T-helper 2 cell treated with Interferon-gamma antibody and Interleukin-4, amounts not matched to agents 5 μg/mL and 100 μg/mL, for 36 hours (primary cell): ENCODE results near the gene C15orf39.

Source experiments
- DNase-seq: peaks from one replicate; pipeline ENCODE4 v3.0.0; 2021; ENCODE audit warnings: low spot score
- H3K27ac Mint-ChIP-seq: one replicate; pipeline ENCODE4 v1.8.0; 2021; ENCODE audit warnings: mild to moderate bottlenecking, mixed read lengths
- H3K27me3 Mint-ChIP-seq: one replicate; pipeline ENCODE4 v1.8.0; 2021; ENCODE audit warnings: low read depth, mixed read lengths
- H3K36me3 Mint-ChIP-seq: one replicate; pipeline ENCODE4 v1.8.0; 2021; ENCODE audit warnings: low read depth, mixed read lengths
- H3K4me1 Mint-ChIP-seq: one replicate; pipeline ENCODE4 v1.8.0; 2021; ENCODE audit warnings: low read depth, mixed read lengths
- H3K4me3 Mint-ChIP-seq: one replicate; pipeline ENCODE4 v1.8.0; 2022; ENCODE audit warnings: mild to moderate bottlenecking, moderate library complexity, mixed read lengths
- H3K9me3 Mint-ChIP-seq: one replicate; pipeline ENCODE4 v1.8.0; 2021; ENCODE audit warnings: mixed read lengths

C15orf39 gene

DNA sequence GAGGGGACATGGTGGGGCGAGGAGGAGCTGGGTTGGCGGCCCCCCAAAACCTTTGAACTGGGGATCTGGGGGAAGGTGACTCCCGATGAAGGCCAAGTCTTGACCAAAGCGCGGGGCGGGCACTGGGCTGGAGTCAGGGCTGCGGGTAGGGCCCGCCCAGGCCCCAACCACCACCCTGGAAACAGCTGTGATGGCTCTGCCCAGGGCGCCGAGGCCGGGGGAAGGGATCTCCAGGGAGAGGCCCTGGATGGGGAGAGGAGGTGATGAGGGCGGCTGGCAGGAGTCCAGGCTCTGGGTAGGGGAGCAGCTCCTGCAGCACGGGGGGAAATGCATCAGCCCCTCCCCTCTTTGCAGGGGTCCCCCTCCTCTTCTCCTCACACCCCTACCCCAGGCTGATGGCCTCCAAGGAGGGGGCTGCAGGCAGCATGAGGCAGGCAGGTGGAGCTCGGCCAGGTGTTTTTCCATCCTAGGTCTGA is 5.9 kb upstream of the C15orf39 start:
- no peaks in the 10 kb centered on the region for H3K27me3 Mint-ChIP-seq
- peaks cover 30% of the 10 kb centered on the region for H3K4me1 Mint-ChIP-seq
- H3K36me3 Mint-ChIP-seq, result peaks cover 5% of the 10 kb centered on the region
- no peak overlapping the region for H3K27ac Mint-ChIP-seq
- H3K4me3 Mint-ChIP-seq, result no peak overlapping the region
- peaks cover 1% of the 10 kb centered on the region for H3K9me3 Mint-ChIP-seq
- DNase-seq, result no peak

DNA sequence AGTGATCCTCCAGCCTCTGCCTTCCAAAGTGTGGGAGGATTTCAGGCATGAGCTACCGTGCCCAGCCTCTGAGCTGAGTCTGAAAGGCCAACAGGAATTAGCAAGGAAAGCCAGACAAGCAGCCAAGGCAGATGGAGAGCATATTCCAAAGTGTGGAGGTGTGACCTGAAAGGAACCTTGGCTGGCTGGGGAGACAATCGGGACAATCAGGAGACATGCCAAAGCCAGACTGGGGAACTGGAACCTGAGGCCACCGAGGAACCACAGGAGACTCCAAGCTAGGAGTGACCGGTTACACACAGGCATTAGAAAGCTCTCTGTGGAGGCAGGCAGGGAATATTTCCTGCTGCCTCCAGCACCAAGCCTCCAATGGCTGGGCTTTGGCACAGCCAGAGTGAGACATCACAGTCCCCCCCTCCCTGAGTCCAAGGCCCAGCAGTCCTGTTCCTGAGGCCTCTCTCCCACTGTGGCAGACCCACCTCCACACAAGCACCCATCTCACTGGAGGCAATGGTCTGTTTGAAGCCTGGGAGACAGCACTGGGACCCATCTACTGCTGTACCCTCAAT is 4.5 kb upstream of the C15orf39 start:
- no peak for DNase-seq
- Mint-ChIP-seq H3K27ac (no peak overlapping the region), H3K9me3 (no peaks in the 10 kb centered on the region), H3K36me3 (peaks cover 4% of the 10 kb centered on the region), H3K4me1 (peaks cover 34% of the 10 kb centered on the region), H3K27me3 (no peaks in the 10 kb centered on the region), H3K4me3 (no peak overlapping the region)

DNA sequence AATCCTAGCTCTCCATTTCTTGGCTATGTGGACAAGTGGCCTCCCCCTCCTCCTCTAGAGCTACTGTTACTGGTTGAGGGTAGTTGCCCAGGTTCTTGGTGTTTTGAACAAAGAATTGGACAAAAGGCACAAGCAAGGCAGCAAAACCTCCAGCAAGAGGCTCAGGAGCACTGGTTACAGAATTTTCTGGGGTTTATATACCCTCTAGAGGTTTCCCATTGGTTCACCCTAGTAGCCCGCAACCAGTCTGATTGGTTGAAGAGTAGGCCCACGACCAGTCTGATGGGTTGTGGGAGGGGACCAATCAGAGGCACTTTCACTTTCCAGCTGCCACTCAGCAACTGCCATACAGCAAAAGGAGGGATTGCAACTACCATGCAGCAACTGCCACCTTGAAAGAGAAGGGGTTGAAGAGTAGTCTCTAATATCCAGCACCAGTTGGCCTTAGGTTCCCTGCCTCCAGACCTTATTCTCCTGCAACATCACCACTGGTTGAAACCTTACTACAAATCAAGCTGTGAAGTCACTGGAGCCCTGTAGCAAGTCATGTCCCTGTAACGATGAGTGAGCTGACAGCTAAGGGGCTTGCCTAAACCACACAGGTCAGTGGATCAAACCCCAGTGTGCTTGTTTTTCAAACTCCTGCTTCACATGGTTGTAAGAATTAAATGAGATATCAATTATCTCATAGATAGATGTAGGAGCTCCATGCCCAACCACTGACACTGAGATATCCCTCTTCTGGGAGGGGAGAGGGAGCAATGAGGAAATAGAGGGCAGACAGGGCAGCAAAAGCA is 2.9 kb upstream of the C15orf39 start:
- H3K4me3 Mint-ChIP-seq, result peak overlapping the region; percentile 95
- peaks cover 15% of the 10 kb centered on the region for H3K36me3 Mint-ChIP-seq
- DNase-seq, result peak; percentile 76
- no peaks in the 10 kb centered on the region for H3K27me3 Mint-ChIP-seq
- H3K4me1 Mint-ChIP-seq, result peaks cover 36% of the 10 kb centered on the region
- H3K9me3 Mint-ChIP-seq, result no peaks in the 10 kb centered on the region
- peak overlapping the region; percentile 88 for H3K27ac Mint-ChIP-seq

DNA sequence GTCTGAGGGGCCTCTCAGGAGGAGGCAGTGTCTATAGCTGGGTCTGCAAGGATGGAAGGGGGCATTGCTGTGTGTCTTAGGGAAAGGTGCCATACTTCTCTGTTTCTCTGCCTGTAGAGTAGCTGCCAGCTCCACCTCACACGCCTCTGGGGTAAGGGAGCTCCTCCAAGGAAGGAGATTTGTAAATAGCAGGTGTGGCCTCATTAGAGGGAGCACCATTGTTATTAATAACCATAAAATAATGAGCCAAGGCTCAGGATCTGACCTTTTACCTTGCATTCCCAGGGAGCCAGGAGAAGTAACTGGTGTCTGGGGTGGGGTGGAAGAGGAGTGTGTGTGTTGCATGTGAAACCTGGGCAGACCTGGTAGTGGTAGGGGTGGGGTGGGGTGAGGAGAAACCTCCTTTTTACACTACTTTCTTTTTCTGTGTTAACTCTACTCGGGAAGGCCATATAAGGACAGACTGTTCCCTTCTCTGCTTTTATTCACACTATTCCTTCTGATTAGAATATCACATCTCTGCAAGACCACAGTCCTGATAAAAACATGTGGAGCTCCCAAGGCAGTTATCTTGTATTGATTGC is 2.2 kb upstream of the C15orf39 start:
- peak overlapping the region; percentile 88 for H3K27ac Mint-ChIP-seq
- peak overlapping the region; percentile 95 for H3K4me3 Mint-ChIP-seq
- no peaks in the 10 kb centered on the region for H3K27me3 Mint-ChIP-seq

DNA sequence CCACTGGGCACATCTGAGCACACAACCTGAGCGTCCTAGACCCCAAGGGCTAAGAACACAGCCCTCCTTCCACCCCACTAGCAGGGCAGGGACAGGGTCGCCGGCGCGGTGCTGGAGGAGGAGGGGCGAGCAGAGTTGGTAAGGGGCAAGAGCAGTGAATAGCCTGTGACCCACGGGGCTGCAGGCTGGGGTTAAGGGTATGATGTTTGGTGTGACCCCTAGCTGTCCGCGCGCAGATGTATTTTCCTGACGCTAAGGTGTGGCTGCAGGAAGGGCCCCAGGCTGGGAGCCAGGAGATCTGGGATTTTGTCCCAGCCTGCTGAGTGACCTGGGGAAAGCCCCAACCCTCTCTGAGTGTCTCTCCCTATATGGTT is 1.3 kb upstream of the C15orf39 start:
- Mint-ChIP-seq H3K9me3 (no peaks in the 10 kb centered on the region), H3K27ac (peak overlapping the region; percentile 88), H3K27me3 (no peaks in the 10 kb centered on the region), H3K4me1 (peaks cover 51% of the 10 kb centered on the region), H3K4me3 (peak overlapping the region; percentile 95), H3K36me3 (peaks cover 30% of the 10 kb centered on the region)
- DNase-seq, result no peak

More for the DNA sequence above, 2.2 kb upstream of the C15orf39 start:
- H3K9me3 Mint-ChIP-seq, result no peaks in the 10 kb centered on the region
- DNase-seq, result no peak
- peaks cover 42% of the 10 kb centered on the region for H3K4me1 Mint-ChIP-seq
- peaks cover 21% of the 10 kb centered on the region for H3K36me3 Mint-ChIP-seq

DNA sequence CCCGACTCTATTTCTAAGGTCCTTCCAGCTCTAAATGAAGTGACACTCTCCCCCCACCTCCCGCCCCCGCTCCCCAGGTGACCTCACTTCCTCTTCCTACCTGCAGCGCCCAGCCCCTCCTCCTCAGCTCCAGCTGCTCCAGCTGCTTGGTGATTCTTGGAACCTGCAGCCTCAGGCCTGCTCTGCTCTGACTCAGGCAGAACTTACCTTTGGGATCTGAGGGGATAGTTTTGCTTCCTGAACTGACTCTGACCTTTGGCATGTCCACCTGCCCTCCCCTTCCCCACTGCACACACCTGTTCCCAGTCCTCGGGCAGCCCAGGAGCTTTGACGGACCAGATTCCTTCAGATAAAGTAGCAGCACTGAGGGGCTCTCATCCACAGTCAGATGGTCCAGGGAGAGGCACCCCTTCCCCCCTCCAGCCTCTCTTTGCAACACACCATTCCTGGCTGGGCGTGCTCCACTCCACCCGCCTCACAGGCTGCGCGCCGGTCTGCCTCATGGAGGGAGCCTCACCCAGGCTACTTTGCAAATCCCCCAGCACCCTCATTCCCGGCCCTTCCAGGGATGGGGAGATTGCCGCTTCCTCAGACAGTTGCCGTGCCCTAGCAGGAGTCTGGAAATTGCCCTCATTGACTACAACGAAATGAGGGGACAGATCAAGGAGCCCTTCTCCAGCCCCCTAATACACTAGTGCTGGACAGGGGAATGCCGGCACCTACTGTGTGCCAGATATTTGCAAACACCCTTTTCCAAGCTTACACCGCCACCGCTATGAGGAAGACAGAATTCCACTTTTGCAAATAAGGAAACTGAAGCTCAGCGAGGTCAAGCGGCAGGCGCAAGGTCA is 692 bp upstream of the C15orf39 start:
- peak; percentile 37 for DNase-seq
- Mint-ChIP-seq H3K36me3 (peaks cover 36% of the 10 kb centered on the region), H3K4me1 (peaks cover 55% of the 10 kb centered on the region), H3K27ac (peak overlapping the region; percentile 77), H3K9me3 (no peaks in the 10 kb centered on the region), H3K27me3 (no peaks in the 10 kb centered on the region), H3K4me3 (peak overlapping the region; percentile 95)

DNA sequence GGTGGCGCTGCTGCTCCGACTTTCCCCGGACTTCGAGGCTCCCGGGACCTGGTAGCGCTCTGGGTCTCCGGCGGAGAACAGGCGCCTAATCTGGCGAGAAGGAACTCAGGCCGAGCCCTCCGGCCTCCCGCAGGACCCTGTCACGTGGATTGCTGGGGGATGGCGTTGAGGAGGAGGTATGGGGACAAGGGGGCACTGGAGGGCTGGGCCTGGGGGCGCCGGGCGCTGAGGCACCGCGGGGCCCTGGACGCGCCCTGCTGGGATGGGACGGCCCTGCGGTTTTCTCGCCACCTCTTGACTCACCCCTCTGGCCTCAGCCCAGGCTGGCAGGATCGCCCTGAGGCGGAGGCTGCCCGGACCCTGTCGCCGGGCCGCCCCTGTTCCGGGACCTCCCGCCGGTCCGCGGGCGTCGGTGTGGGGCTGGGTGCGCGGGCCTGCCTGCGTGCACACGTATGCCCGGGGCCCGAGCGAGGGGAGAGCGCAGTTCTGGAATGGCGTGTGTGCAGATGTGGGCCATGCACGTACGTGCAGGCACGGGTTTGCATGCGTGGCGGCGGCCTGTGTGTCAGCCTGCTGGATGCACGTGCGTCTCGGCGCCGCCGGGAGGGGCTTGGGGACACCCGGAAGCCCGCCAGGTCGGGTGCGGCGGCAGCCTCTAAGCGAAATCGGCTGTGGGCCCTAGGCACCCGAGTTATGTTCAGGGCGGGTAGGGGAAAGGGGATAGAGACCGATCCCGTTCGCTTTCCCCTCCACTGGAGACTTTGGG is 752 bp downstream of the C15orf39 start:
- H3K27me3 Mint-ChIP-seq, result no peaks in the 10 kb centered on the region
- H3K9me3 Mint-ChIP-seq, result no peaks in the 10 kb centered on the region
- H3K4me3 Mint-ChIP-seq, result peak overlapping the region; percentile 93
- H3K36me3 Mint-ChIP-seq, result peaks cover 46% of the 10 kb centered on the region
- peak overlapping the region; percentile 86 for H3K27ac Mint-ChIP-seq
- peaks cover 55% of the 10 kb centered on the region for H3K4me1 Mint-ChIP-seq
- DNase-seq, result peak; percentile 77

DNA sequence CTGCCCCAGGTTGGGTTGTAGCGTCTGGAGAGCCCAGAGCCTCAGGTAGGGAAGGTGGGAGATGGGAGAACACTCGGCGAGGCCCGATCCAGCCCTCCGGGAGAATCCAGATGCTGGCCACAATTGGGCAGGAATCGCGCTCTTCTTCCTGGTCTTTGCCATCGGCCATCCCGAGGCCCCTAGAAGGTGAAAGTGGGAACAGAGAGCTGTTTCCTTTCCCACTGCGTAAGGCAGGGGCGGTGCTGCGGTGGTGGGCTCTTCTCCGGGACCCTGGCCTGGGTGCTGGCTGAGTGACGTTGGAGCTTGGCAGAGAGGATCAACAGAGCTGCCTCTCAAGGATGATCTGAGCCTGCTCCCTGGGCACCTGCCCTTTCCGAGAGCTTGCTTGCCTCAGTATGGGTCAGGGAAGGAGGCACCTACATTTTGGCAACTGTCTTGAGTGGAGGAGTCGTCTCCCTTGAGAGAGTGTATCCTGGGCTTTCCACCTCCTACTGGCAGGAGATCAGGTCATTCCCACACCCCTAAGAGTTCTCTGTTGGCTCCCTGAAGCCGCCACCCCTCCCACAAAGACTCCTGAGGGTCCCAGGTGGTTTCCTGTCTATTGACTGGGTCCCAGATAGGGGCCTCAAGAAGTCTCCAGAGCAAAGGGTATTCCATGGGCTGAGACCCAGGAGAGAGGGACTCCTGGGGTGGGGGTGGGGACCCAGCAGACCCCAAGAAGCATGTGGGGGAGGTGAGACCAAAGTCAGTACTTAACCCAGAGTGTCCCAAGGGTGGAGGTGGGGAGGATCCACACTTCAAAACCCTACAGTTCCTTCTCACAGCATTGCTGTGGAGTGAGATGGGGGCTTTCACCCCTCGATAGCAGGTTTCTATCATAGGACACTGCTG is 1.6 kb downstream of the C15orf39 start:
- H3K9me3 Mint-ChIP-seq, result no peaks in the 10 kb centered on the region
- peaks cover 49% of the 10 kb centered on the region for H3K4me1 Mint-ChIP-seq
- no peak for DNase-seq
- peak overlapping the region; percentile 86 for H3K27ac Mint-ChIP-seq
- H3K4me3 Mint-ChIP-seq, result peak overlapping the region; percentile 93
- H3K27me3 Mint-ChIP-seq, result no peaks in the 10 kb centered on the region
- peaks cover 50% of the 10 kb centered on the region for H3K36me3 Mint-ChIP-seq

DNA sequence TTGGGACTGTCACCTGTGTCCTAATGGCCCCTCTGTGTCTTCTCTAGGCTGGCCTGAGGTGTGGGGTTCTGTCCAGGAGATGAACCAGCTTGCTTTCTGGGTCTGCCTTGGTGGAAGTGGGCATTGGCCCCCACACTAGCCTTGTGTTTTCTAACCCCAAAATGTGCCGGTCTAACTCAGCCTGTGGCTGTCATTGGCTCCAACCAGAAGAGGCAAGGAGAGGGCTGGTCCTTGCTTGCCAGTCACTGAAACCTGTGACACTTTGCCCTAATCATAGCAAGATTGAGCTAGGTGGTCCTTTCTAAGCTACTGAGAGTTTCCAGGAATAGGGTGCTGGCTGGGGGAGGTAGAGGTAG is 2.2 kb downstream of the C15orf39 start:
- H3K9me3 Mint-ChIP-seq, result no peaks in the 10 kb centered on the region
- peak overlapping the region; percentile 86 for H3K27ac Mint-ChIP-seq
- H3K4me3 Mint-ChIP-seq, result peak overlapping the region; percentile 93
- peaks cover 44% of the 10 kb centered on the region for H3K4me1 Mint-ChIP-seq
- H3K36me3 Mint-ChIP-seq, result peaks cover 48% of the 10 kb centered on the region
- H3K27me3 Mint-ChIP-seq, result no peaks in the 10 kb centered on the region
- peak; percentile 17 for DNase-seq

DNA sequence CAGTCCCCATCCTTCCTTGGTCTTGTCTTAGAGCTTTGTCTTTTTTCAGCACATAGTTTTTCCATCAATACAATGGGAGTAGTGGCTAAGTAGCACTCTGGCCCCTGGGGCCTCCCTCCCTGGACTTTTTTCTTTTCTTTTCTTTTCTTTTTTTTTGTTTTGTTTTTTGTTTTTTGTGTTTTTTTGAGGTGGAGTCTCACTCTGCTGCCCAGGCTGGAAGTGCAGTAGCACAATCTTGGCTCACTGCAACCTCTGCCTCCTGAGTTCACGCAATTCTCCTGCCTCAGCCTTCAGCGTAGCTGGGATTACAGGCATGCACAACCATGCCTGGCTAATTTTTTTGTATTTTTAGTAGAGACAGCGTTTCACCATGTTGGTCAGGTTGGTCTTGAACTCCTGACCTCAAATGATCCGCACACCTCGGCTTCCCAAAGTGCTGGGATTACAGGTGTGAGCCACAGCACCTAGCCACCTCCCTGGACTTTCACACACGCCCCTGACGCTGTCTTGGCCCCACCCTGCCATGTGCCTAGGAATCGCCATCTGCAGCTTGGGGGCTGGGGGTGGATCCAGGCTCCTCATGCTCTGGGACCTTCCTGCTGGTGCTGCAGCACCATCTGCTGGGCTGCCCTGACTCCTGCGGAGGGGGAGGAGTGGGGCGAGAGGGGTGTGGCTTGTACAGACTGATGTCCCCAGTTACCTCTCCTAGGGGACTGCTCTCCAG is 2.8 kb downstream of the C15orf39 start:
- peak; percentile 82 for DNase-seq
- Mint-ChIP-seq H3K27ac (peak overlapping the region; percentile 86), H3K4me1 (peaks cover 42% of the 10 kb centered on the region), H3K27me3 (no peaks in the 10 kb centered on the region), H3K36me3 (peaks cover 54% of the 10 kb centered on the region), H3K9me3 (no peaks in the 10 kb centered on the region), H3K4me3 (peak overlapping the region; percentile 93)

DNA sequence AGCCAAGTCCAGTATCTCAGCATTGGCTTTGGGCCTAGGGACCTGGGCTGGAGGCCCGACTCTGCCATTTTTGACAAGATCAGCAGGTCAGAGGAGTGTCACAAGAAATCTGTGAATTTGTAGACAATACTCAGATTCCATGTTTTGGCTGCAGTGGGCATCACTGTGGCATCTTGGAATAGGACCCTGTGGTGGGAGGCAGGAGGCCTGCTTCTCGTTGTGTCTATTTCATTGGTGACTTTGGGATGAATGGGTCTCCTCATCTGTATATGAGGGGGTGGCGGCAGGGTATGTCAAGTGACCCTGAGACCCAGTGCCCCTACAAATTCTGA is 3.3 kb downstream of the C15orf39 start:
- Mint-ChIP-seq H3K36me3 (peaks cover 58% of the 10 kb centered on the region), H3K4me1 (peaks cover 40% of the 10 kb centered on the region)

DNA sequence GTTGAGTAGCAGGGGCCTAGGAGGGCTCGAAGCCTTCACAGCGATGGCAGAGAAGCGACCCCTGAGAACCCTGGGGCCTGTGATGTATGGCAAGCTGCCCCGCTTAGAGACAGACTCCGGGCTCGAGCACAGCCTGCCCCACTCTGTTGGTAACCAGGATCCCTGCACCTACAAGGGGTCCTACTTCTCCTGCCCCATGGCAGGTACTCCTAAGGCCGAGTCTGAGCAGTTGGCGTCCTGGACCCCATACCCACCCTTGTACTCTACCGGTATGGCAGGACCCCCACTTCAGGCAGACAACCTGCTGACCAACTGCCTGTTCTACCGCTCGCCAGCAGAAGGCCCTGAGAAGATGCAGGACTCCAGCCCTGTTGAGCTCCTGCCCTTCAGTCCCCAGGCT is 4.3 kb downstream of the C15orf39 start:
- Mint-ChIP-seq H3K27ac (no peak overlapping the region), H3K9me3 (no peaks in the 10 kb centered on the region), H3K27me3 (no peaks in the 10 kb centered on the region), H3K4me3 (no peak overlapping the region), H3K4me1 (peaks cover 31% of the 10 kb centered on the region), H3K36me3 (peaks cover 66% of the 10 kb centered on the region)
- no peak for DNase-seq

More for the DNA sequence above, 3.3 kb downstream of the C15orf39 start:
- Mint-ChIP-seq H3K9me3 (no peaks in the 10 kb centered on the region), H3K4me3 (peak overlapping the region; percentile 93), H3K27ac (peak overlapping the region; percentile 86), H3K27me3 (no peaks in the 10 kb centered on the region)
- DNase-seq, result no peak
